Tibial nerve (tissue), 3 donors: ENCODE results near the gene CNOT1.

Experiments
- POLR2A ChIP-seq, 2 donors: fragments of 450-650 bp; IDR thresholded peaks; one replicate each; pipeline ENCODE4 v1.6.1; 2017; ENCODE audit warnings: antibody characterized with exemption in 2 of 2, mild to moderate bottlenecking in 2 of 2, moderate library complexity in 2 of 2
- TF ChIP-seq, protein P1 (sequence below), 5 experiments: fragments of 200-600 bp in 3 of 5; fragments of 450-650 bp in 2 of 5; sonication (generic) in 3 of 5; IDR thresholded peaks; one replicate each; pipeline ENCODE4 v1.5.1; 2016 to 2019; ENCODE audit warnings: antibody characterized with exemption in 5 of 5, mild to moderate bottlenecking in 3 of 5, moderate library complexity in 2 of 5

GRCh38 chr16:58518083-58518979 lies 111.3 kb downstream of the CNOT1 start:
- TF ChIP-seq, protein P1, sequence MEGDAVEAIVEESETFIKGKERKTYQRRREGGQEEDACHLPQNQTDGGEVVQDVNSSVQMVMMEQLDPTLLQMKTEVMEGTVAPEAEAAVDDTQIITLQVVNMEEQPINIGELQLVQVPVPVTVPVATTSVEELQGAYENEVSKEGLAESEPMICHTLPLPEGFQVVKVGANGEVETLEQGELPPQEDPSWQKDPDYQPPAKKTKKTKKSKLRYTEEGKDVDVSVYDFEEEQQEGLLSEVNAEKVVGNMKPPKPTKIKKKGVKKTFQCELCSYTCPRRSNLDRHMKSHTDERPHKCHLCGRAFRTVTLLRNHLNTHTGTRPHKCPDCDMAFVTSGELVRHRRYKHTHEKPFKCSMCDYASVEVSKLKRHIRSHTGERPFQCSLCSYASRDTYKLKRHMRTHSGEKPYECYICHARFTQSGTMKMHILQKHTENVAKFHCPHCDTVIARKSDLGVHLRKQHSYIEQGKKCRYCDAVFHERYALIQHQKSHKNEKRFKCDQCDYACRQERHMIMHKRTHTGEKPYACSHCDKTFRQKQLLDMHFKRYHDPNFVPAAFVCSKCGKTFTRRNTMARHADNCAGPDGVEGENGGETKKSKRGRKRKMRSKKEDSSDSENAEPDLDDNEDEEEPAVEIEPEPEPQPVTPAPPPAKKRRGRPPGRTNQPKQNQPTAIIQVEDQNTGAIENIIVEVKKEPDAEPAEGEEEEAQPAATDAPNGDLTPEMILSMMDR (IDR thresholded peaks at IDR 0.05), result no peak
- TF ChIP-seq POLR2A (IDR thresholded peaks at IDR 0.05), result no peak
